Right ventricle myocardium inferior (tissue), 1 donor: ENCODE measurements around the gene CBLB. TPM values are rescaled to one million over a fixed set of nuclear protein-coding genes. Genes with fewer than 3 reads are reported as not detected.

Experiments used
- ATAC-seq: fragments of 200-7000 bp; cut with Tn5 transposase; one replicate; pipeline ENCODE4 v1.9.1; 2020; ENCODE audit warnings: mild to moderate bottlenecking, moderate library complexity
- DNase-seq: peaks from one replicate; pipeline ENCODE4 v3.0.0; 2021; ENCODE audit errors: missing footprints
- intact Hi-C: fragments of 100-400 bp; cut with DNase I; formaldehyde crosslinking; loops from one replicate; pipeline ENCODE4 v1.11.0; 2022
- total RNA-seq: library from RNA; stranded (reverse); fragmentation: NEBNext Ultra II Directional; extraction: Animal tissue kit (Norgen Biotek cat#: 25700); gene quantifications from one replicate; pipeline ENCODE4 v1.2.1, GENCODE V29; 2021
- donor health status: DM: no; HTN: yes; CAD: no; lungs with severe emphysema.

The CBLB gene
- total RNA-seq, 1 donor from 2014 or later: 54.6 TPM

DNA sequence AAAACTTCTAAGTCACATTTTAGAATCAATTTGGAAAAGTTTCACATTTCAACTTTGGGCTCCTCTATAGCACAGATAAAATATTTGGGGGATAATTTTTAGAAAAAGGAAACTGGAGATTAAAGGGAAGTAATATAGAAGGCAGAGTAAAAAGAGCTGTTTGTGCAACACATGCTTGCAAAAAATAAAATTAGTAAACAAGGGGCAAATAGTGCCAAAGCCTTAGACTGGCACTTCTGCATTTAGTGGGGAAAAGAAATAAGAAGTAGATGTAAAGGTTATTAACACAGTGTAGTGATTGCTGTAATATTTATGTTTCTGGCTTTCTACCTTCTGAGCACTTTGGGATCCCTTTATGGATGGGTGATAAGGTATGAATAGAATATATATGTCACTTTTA is 246.6 kb downstream of the CBLB start:
- DNase-seq (no peak), ATAC-seq (no peak)
- intact Hi-C loops: no loop called here

- DNase-seq (no peak), ATAC-seq (no peak)
- intact Hi-C loops: no loop called here
These were observed 248.6 kb downstream of the CBLB start for GRCh38 chr3:105620236-105620635.

GRCh38 chr3:105619651-105620050 is 249.2 kb downstream of the CBLB start:
- ATAC-seq (no peak), DNase-seq (no peak)
- intact Hi-C loops: no loop called here

GRCh38 chr3:105618556-105618955 is 250.3 kb downstream of the CBLB start:
- no peak for ATAC-seq
- intact Hi-C loops: no loop called here
- no peak for DNase-seq

GRCh38 chr3:105616374-105617121 is 252.3 kb downstream of the CBLB start:
- intact Hi-C loops: no loop called here
- DNase-seq (no peak), ATAC-seq (no peak)

DNA sequence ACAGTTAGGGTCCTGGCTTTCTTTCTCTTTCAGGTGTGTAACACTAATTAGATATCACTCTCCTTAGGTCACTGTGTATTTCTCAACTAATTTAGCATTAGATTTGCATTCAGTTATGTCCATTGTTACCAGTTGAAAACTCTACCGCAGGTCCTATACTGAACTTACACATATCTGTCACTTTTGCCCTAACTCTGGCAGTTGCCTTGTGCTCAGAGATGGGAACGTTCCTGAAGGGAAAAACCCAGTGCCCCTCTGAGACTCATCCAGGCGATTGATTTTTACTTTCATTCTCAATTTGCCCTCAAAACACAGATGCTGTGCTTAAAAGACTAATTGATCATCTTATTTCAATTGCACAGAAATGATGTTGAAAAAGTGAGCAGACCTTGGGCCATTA is 253.0 kb downstream of the CBLB start:
- ATAC-seq: no peak
- intact Hi-C loops: no loop called here
- DNase-seq: no peak

- peak; percentile 43 for ATAC-seq
- DNase-seq: no peak
- intact Hi-C loops: no loop called here
These were observed 254.4 kb downstream of the CBLB start for GRCh38 chr3:105614288-105615030.

GRCh38 chr3:105613120-105613519 is 255.7 kb downstream of the CBLB start:
- DNase-seq: no peak
- intact Hi-C loops: no loop called here
- ATAC-seq: peak; percentile 56

DNA sequence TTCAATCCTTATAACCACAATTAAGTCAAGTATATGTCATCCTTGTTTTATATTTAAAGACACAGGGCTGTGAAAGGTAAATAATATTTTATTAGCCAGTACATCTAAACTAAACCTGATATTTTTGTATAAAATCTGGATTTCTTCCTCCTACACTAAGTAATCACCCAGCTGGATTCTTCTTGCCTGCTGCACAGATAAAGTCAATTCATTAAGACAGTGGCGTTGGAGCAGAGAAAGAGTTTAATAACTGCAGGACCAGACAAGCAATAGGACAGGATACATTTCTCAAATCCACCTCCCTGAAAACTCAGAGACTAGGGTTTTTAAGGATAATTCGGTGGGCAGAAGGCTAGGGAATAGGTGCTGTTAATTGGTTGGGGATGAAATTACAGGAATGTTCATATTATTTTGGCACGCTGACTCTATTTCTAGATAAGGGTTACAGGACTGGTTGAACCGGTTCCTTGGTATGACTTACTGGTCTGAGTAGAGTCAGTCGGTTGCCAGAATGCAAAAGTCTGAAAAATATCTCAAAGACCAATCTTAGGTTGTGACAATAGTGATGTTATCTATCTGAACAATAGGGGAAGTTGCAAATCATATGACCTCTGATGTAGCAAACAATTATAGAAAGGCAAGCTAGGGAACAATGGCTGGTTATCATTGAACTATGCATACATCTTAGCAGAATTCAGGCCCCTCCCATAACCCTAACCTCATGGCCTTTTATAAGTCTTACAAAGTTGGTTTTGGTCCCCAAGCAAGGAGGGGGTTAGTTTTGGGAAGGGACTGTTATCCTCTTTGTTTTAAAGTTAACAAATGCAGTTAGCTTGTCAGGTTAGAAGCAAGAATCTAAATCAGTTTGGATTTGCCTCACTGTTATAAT is 257.3 kb downstream of the CBLB start:
- ATAC-seq (no peak), DNase-seq (no peak)
- intact Hi-C loops: no loop called here

GRCh38 chr3:105610473-105610872 is 258.3 kb downstream of the CBLB start:
- intact Hi-C loops: no loop called here
- no peak for DNase-seq
- ATAC-seq: no peak

DNA sequence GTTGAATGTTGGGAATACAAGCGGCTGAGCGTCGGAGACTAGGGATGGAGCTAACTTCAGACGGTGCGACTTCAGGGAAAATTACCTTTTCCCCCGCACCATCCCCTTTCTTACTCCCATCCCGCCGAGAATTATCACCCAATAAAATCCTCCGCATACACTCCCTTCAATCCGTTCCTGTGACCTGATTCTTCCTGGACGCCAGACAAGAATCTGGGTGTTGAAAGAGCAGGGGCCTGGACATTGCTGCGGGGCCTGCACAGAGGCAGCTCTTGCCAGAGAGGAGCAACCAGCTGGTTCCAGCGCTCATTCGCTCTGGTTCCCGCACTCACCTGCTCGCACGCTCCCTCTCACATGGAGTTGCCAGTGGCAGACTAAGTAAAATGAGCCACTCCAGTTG is 260.2 kb downstream of the CBLB start:
- ATAC-seq (peak; percentile 81), DNase-seq (no peak)
- intact Hi-C loops: no loop called here

DNA sequence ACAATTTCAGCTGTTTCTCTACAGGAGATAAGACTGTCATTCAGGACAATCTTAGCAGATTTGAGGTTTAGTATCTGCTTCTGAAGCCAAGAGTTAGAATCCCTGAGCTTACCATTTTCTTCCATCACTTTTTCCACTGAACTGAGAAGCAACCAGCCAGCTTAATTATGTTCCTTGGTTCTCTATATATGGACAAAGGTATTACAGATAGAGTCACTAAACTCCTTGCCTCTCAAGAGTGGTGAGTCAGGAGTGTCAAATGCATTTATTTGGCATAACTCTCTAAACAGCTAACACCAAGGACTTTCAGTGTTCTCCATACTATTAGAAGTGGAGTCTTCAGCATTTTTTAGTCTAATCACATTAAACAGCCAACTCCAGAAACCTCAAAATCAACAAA is 262.8 kb downstream of the CBLB start:
- DNase-seq (no peak), ATAC-seq (no peak)
- intact Hi-C loops: no loop called here
